Neuron (in vitro differentiated cells): ENCODE measurements around the gene CHMP5.

Source experiments
- H2AFZ ChIP-seq: one replicate; pipeline ENCODE4 v1.6.1; 2013; ENCODE audit warnings: low read depth, mild to moderate bottlenecking, inconsistent platforms, low read length, moderate library complexity
- H3K27me3 ChIP-seq: one replicate; pipeline ENCODE4 v1.6.1; 2013; ENCODE audit warnings: low read length; ENCODE audit not compliant: insufficient read depth
- H3K36me3 ChIP-seq: one replicate; pipeline ENCODE4 v1.6.1; 2013; ENCODE audit warnings: low read length; ENCODE audit not compliant: insufficient read depth
- H3K4me1 ChIP-seq: one replicate; pipeline ENCODE4 v1.6.1; 2013; ENCODE audit warnings: low read length; ENCODE audit not compliant: insufficient read depth
- H3K4me3 ChIP-seq: 2 replicates; pipeline ENCODE4 v1.5.1; 2013; ENCODE audit warnings: mild to moderate bottlenecking, low read length, moderate library complexity
- H3K9me3 ChIP-seq: one replicate; pipeline ENCODE4 v1.6.1; 2013; ENCODE audit warnings: low read length

Gene CHMP5

DNA sequence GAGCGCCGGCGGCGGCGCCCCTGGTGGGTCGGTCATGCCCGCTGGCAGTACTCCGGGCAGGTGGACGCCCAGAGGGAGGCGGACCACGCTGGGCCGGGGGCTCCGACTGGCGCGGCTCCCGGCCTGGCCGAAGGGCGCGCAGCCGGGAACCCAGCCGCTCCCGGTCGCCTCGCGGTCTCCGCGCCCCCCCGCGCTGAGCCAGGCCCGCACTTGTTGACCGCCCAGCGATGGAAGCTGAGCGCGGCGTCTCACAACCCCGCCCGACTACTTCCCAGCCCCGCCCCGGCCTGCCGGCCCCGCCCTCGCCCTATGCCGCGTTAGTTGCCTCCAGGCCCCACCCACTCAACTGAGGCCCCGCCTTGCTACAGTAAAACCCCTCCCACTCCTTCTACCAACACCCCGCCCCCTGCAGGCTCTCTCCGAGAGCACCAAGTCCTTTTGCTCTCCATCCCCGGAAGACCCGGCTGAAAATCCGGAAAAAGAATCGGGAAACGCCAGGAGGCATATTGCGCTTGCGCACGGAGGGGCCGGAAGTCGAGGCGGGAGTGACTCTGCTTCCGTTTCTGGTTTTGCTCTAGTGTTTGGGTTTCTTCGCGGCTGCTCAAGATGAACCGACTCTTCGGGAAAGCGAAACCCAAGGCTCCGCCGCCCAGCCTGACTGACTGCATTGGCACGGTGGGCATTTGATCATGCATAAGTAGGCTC, at the start of gene CHMP5, which contains the start of gene BAG1:
TSS of gene CHMP5 (plus strand) at position 577 of the 705 bp plus-strand sequence. CDS start at position 607, 30 bp downstream.
TSS of gene BAG1 (minus strand) at position 236 of the 705 bp plus-strand sequence.
- H3K4me1 ChIP-seq = peaks cover 7% of the 10 kb centered on the region
- no peaks in the 10 kb centered on the region for H3K9me3 ChIP-seq
- peak within 1 kb of the TSS; percentile 74 for H3K4me3 ChIP-seq
- H2AFZ ChIP-seq = peak within 1 kb of the TSS; percentile 88
- H3K36me3 ChIP-seq = peaks cover 50% of the 10 kb centered on the region
- H3K27me3 ChIP-seq = no peaks in the 10 kb centered on the region

DNA sequence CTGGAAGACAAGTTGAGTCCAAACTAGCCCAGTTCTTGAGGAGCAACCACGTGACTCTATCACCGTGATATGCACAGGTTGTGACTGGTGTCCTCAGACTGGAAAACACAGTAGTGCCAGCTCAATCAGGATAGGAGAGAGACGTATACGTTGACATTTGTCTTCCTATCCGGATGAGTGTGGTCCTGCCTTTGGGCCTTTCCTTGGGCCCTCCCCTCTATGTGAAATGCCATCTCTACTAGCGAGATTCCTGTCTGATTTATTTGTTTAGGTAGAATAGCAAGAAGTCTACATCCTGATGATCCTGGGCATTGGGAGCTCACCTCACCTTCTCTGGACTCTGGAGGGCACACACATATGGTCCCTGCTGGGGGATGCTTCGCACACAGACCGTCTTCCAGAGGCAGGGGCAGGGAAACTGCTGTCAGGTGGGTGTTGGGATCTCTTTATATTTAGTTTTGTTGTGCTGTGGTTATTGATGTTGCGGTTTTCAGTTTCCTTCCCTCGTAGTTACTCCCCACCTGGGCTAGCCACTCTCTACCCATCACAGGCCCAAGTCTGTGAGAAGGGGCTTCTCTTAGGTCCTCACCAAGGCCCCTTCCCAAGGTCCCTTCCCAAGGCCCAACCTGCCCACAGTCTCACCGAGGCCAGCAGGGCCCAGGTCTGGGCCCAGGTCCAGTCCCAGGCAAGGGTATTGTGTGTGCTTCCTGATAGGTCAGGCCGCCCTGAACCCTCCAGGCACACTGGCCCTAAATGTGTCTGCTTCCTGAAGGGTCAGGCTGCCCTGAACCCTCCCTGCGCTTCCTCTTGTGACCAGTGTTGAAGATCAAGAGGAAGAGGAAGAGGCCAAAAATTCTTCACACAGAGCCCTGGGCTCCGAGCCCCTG, 43.9 kb upstream of the CHMP5 start:
- no peak overlapping the region for H3K4me3 ChIP-seq
- no peaks in the 10 kb centered on the region for H3K36me3 ChIP-seq
- H3K9me3 ChIP-seq = no peaks in the 10 kb centered on the region
- peaks cover 15% of the 10 kb centered on the region for H3K27me3 ChIP-seq
- no peaks in the 10 kb centered on the region for H3K4me1 ChIP-seq
- H2AFZ ChIP-seq = no peak overlapping the region

GRCh38 chr9:33221568-33221884, 43.3 kb upstream of the CHMP5 start:
- H3K27me3 ChIP-seq = peaks cover 15% of the 10 kb centered on the region
- H3K9me3 ChIP-seq = no peaks in the 10 kb centered on the region
- no peak overlapping the region for H3K4me3 ChIP-seq
- H2AFZ ChIP-seq = no peak overlapping the region
- no peaks in the 10 kb centered on the region for H3K4me1 ChIP-seq
- no peaks in the 10 kb centered on the region for H3K36me3 ChIP-seq

GRCh38 chr9:33222031-33222430, 42.8 kb upstream of the CHMP5 start:
- H3K4me3 ChIP-seq = no peak overlapping the region
- peaks cover 15% of the 10 kb centered on the region for H3K27me3 ChIP-seq
- no peaks in the 10 kb centered on the region for H3K36me3 ChIP-seq
- H3K4me1 ChIP-seq = no peaks in the 10 kb centered on the region
- no peak overlapping the region for H2AFZ ChIP-seq
- no peaks in the 10 kb centered on the region for H3K9me3 ChIP-seq

DNA sequence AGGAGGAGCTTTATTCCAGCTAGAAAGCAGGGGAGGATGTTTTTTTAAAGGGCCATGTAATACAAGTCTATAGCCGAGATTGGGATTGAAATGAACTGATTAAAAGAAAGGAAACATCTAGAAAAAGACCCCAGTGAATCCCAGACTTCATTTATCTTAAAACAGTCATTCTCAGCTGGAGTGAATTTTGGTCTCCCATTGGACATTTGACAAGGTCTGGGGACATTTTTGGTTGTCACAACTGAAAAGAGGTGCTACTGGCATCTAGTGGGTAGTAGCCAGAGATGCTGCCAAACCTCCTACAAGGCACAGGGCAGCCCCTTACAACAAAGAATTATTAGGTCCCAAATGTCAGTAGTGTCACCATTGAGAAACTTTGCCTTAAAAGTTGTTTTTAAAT, 41.2 kb upstream of the CHMP5 start:
- Histone ChIP-seq H3K4me3 (no peak overlapping the region), H3K27me3 (peaks cover 14% of the 10 kb centered on the region), H3K9me3 (no peaks in the 10 kb centered on the region), H3K4me1 (no peaks in the 10 kb centered on the region), H3K36me3 (no peaks in the 10 kb centered on the region), H2AFZ (no peak overlapping the region)

DNA sequence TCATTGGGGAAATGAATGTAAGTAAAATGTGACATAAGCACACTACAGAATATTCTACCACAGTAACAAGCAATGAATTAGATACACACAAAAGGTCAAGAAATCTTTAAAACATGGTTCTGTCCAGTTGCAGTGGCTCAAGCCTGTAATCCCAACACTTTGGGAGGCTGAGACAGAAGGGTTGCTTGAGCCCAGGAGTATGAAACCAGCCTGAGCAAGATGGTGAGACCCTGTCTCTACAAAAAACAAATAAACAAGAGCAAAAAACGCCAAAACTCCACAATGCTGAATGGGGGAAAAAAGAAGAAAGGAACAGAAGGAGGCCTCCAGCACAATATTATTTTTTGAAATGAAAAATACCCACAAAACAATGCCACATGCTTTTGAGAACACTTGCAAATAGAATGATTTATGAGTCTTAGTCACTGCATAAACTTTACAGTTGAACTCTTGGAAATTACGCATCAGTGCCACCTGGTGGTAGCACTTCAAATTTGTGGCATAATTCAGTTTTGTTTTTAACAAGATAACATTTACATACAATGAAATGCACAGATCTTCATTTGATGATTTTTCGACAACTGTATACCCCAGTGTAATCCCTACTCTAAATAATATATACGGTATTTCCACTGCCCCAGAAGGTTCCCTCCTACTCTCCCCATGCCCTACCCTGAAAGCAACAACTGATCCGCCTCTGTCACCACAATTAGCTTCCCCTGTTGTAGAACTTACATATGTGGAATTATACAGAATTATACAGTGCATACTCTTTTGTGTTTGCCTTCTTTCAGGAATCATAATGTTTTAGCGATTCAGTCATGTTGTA, 39.3 kb upstream of the CHMP5 start:
- Histone ChIP-seq H3K36me3 (no peaks in the 10 kb centered on the region), H2AFZ (no peak overlapping the region), H3K4me1 (no peaks in the 10 kb centered on the region), H3K4me3 (no peak overlapping the region), H3K9me3 (no peaks in the 10 kb centered on the region), H3K27me3 (peaks cover 14% of the 10 kb centered on the region)

GRCh38 chr9:33227008-33227398, 37.8 kb upstream of the CHMP5 start:
- no peak overlapping the region for H3K4me3 ChIP-seq
- H2AFZ ChIP-seq = no peak overlapping the region
- H3K9me3 ChIP-seq = no peaks in the 10 kb centered on the region

DNA sequence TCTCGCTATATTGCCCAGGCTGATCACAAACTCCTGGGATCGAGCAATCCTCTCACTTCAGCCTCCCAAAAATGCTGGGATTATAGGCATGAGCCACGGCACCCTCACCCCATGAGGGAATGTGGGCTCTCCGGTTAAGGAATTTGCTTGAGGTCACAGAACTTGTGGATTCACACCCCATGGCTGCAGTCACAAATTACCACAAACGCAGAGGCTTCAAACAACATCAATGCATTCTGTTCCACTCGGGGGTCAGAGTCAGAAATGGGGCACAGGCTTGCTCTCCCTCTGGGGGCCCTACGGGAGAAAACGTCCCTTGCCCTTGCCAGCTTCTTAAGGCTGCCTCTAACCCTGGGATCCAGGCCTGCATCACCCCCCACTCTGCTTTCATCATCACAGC, 37.1 kb upstream of the CHMP5 start:
- no peak overlapping the region for H3K4me3 ChIP-seq
- H3K36me3 ChIP-seq = no peaks in the 10 kb centered on the region
- no peaks in the 10 kb centered on the region for H3K4me1 ChIP-seq
- no peaks in the 10 kb centered on the region for H3K9me3 ChIP-seq
- no peak overlapping the region for H2AFZ ChIP-seq
- H3K27me3 ChIP-seq = peaks cover 7% of the 10 kb centered on the region

More at GRCh38 chr9:33227008-33227398, 37.8 kb upstream of the CHMP5 start:
- H3K27me3 ChIP-seq = peaks cover 7% of the 10 kb centered on the region
- H3K36me3 ChIP-seq = no peaks in the 10 kb centered on the region
- no peaks in the 10 kb centered on the region for H3K4me1 ChIP-seq

GRCh38 chr9:33228606-33229005, 36.2 kb upstream of the CHMP5 start:
- Histone ChIP-seq H3K27me3 (peaks cover 7% of the 10 kb centered on the region), H3K9me3 (no peaks in the 10 kb centered on the region), H3K4me3 (no peak overlapping the region), H3K36me3 (no peaks in the 10 kb centered on the region), H2AFZ (no peak overlapping the region), H3K4me1 (no peaks in the 10 kb centered on the region)

DNA sequence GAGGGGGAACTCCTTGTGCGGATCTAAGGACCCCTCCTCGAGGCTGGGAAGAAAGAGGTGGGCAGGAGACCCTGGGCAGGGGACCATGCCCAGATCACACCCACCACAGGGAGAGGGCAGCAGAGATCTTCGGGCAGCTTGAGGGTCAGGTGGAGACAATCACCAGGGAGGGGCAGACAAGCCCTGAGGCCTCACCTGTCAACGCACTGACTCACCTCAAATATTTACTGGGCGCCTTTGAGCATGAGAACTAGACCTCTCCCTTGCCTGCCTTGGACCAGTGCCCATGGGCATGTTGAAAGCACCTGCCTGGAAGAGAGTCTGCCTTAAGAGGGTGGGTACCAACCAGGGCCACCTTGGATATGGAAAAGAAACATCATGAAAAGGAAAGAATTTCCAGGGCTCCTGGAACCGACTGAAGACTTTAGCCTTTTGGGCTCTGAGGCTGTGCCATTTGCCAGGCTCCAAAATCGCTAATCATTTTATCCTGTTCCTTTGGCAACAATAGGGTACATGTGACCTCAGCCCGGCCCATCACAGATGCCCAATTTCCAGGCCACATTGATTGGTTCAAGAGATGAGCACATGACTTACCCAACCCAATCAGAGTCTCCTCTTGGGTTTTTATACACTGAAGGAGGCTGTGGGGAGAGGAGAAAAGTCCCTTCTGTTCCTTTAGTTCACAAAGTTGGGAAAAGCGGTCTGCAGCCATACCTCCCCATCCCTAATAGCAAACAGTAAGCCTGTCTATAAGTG, 35.3 kb upstream of the CHMP5 start:
- Histone ChIP-seq H3K4me3 (no peak overlapping the region), H3K4me1 (no peaks in the 10 kb centered on the region), H2AFZ (no peak overlapping the region), H3K27me3 (peaks cover 7% of the 10 kb centered on the region), H3K36me3 (no peaks in the 10 kb centered on the region), H3K9me3 (no peaks in the 10 kb centered on the region)

DNA sequence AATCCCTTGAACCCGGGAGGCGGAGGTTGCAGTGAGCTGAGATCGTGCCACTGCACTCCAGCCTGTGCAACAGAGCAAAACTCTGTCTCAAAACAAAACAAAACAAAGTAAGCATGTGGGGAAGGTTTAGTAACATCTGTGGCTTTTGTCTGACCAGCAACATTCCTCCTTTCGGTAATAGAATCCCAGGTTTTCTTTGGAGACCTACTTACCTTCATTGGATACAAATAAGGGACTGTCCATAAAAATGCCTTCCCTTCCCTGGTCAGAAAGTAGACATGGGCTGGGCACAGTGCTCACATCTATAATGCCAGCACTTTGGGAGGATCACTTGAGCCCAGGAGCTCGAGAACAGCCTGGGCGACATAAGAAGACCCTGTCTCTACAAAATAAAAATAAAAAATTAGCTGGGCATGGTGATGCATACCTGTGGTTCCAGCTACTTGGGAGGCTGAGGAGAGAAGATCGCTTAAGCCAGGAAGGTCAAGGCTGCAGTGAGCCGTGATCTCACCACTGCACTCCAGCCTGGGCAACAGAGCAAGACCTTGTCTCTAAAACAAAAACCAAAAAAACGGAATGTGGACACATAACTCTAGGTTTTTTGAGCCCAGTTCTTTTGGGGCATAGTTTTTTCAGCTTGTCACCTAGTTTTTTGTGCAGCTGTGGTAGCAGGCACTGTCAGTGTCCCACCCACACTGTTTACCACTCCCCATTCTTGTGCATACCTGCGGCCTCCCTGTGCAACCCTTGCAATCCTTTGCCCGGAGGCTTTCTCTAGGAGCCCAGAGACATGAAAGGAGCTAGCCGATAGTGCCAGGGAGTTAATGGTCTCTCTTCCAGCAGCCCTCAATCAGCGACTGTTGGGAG, 33.9 kb upstream of the CHMP5 start:
- Histone ChIP-seq H3K36me3 (no peaks in the 10 kb centered on the region), H3K4me1 (no peaks in the 10 kb centered on the region), H3K4me3 (no peak overlapping the region), H2AFZ (no peak overlapping the region), H3K27me3 (peaks cover 7% of the 10 kb centered on the region), H3K9me3 (no peaks in the 10 kb centered on the region)

- Histone ChIP-seq H2AFZ (no peak overlapping the region), H3K4me1 (no peaks in the 10 kb centered on the region), H3K4me3 (no peak overlapping the region), H3K36me3 (no peaks in the 10 kb centered on the region), H3K9me3 (no peaks in the 10 kb centered on the region), H3K27me3 (peaks cover 9% of the 10 kb centered on the region)
These were observed 33.3 kb upstream of the CHMP5 start for GRCh38 chr9:33231623-33231942.
